Skeletal muscle satellite cell (primary cell): ENCODE results near the gene TAF13. TPM values are rescaled to one million over a fixed set of nuclear protein-coding genes. Genes with fewer than 3 reads are reported as not detected.

Experiments used
- small RNA-seq: library from RNA; depleted of rRNA; stranded (forward); fragments of <200 nt; gene quantifications from one replicate; pipeline ENCODE3, GENCODE V24; 2012

Gene TAF13

Small RNA genes within 50 kb of the gene (small RNA-seq; reads per million reads assigned to genes)
- gene AL356488.2 (not detected), gene BX679664.1 (not detected)
